A549 (cell line): ENCODE results near the gene SLC2A10. TPM values are rescaled to one million over a fixed set of nuclear protein-coding genes. Genes with fewer than 3 reads are reported as not detected.

ENCODE experiments used
- ATAC-seq, 2 experiments: fragments of 200-7000 bp in 1 of 2; fragments of >200 bp in 1 of 2; cut with Nextera tagmentation in 1 of 2; cut with Tn5 transposase in 1 of 2; 3 replicates each; pipeline versions ENCODE4 v1.8.0 to v1.9.1; 2018 to 2020; ENCODE audit warnings: mild to moderate bottlenecking in 1 of 2, moderate library complexity in 1 of 2
- CTCF ChIA-PET: fragments of 300-600 bp; sonication (Branson Sonifier 250); formaldehyde crosslinking; extraction: SDS; loops from one replicate; lab custom pipeline; 2021; ENCODE audit warnings: antibody characterized with exemption, inconsistent platforms; lab: Yijun Ruan, JAX
- POLR2A ChIA-PET: fragments of 350-600 bp; formaldehyde crosslinking; extraction: SDS; loops from one replicate; lab custom pipeline; 2021; ENCODE audit warnings: antibody characterized with exemption, inconsistent platforms; lab: Yijun Ruan, JAX
- DNase-seq, 2 experiments: peaks; one replicate each; pipeline versions ENCODE4 v3.0.0 to v3.0.0-alpha.2; 2011 to 2016; ENCODE audit warnings: low read depth in 1 of 2, low spot score in 1 of 2
- FAIRE-seq: peaks from 2 replicates; lab custom pipeline; 2011; peaks lifted over from hg19 to GRCh38; lab: Jason Lieb, UNC
- H3K27ac ChIP-seq, 2 experiments: fragments of >200 bp; sonication (Bioruptor Twin); formaldehyde crosslinking; 3 replicates each; pipeline ENCODE4 v1.5.1; 2016 to 2017
- H3K4me1 ChIP-seq: fragments of >200 bp; sonication (Bioruptor Twin); formaldehyde crosslinking; 3 replicates; pipeline ENCODE4 v1.6.1; 2016
- H3K4me2 ChIP-seq: fragments of >200 bp; sonication (Bioruptor Twin); formaldehyde crosslinking; 3 replicates; pipeline ENCODE4 v1.6.1; 2016
- H3K4me3 ChIP-seq: fragments of >200 bp; sonication (Bioruptor Twin); formaldehyde crosslinking; 3 replicates; pipeline ENCODE4 v1.5.1; 2016
- H3K9me3 ChIP-seq: fragments of >200 bp; sonication (Bioruptor Twin); formaldehyde crosslinking; 3 replicates; pipeline ENCODE4 v1.6.1; 2016
- BHLHE40 ChIP-seq: IDR thresholded peaks from 2 replicates; pipeline ENCODE4 v1.6.1; 2012; ENCODE audit warnings: low read depth, low read length, inconsistent platforms
- CBX2 ChIP-seq: fragments of 200-600 bp; sonication (generic); IDR thresholded peaks from 2 replicates; pipeline ENCODE4 v1.6.1; 2016; ENCODE audit warnings: low read depth, mild to moderate bottlenecking, borderline replicate concordance
- CBX8 ChIP-seq: fragments of 200-600 bp; sonication (generic); IDR thresholded peaks from 2 replicates; pipeline ENCODE4 v1.6.1; 2016
- CHD4 ChIP-seq: fragments of 200-600 bp; sonication (generic); IDR thresholded peaks from 2 replicates; pipeline ENCODE4 v1.6.1; 2016; ENCODE audit warnings: antibody characterized with exemption, mild to moderate bottlenecking, borderline replicate concordance
- CTCF ChIP-seq: fragments of >200 bp; sonication (Bioruptor Twin); formaldehyde crosslinking; IDR thresholded peaks from 3 replicates; pipeline ENCODE4 v1.5.1; 2016
- EHF ChIP-seq: fragments of 250-450 bp; sonication (Bioruptor Pico); IDR thresholded peaks from 2 replicates; pipeline ENCODE4 v1.5.0; 2020; ENCODE audit warnings: mild to moderate bottlenecking
- ESRRA ChIP-seq: fragments of 150-350 bp; IDR thresholded peaks from 2 replicates; pipeline ENCODE4 v1.6.1; 2014; ENCODE audit warnings: mild to moderate bottlenecking, low read length, borderline replicate concordance
- FOSB ChIP-seq: fragments of 250-450 bp; sonication (Bioruptor Pico); IDR thresholded peaks from 2 replicates; pipeline ENCODE4 v1.5.0; 2020; ENCODE audit warnings: mild to moderate bottlenecking, moderate library complexity
- FOSL2 ChIP-seq, 2 experiments: fragments of 450-650 bp in 1 of 2; fragments of >200 bp in 1 of 2; sonication (Bioruptor Twin) in 1 of 2; formaldehyde crosslinking; IDR thresholded peaks; 2 replicates each; pipeline versions ENCODE4 v1.5.0 to v1.6.1; 2016 to 2020; ENCODE audit warnings: mild to moderate bottlenecking in 1 of 2, moderate library complexity in 1 of 2
- FOXS1 ChIP-seq: fragments of 250-450 bp; sonication (Bioruptor Pico); IDR thresholded peaks from 2 replicates; pipeline ENCODE4 v1.5.0; 2020; ENCODE audit warnings: mild to moderate bottlenecking, moderate library complexity
- HDAC2 ChIP-seq: fragments of 200-600 bp; sonication (generic); IDR thresholded peaks from 2 replicates; pipeline ENCODE4 v1.6.1; 2016
- HOXB13 ChIP-seq: fragments of 250-450 bp; sonication (Bioruptor Pico); IDR thresholded peaks from 2 replicates; pipeline ENCODE4 v1.5.0; 2020; ENCODE audit warnings: low read depth, mild to moderate bottlenecking, moderate library complexity
- KDM5A ChIP-seq: fragments of 200-600 bp; sonication (generic); IDR thresholded peaks from 2 replicates; pipeline ENCODE4 v1.6.1; 2016; ENCODE audit warnings: antibody characterized with exemption, mild to moderate bottlenecking
- MAFK ChIP-seq: fragments of 450-650 bp; IDR thresholded peaks from 2 replicates; pipeline ENCODE4 v1.6.1; 2014; ENCODE audit not compliant: partially characterized antibody
- MYC ChIP-seq: IDR thresholded peaks from 2 replicates; pipeline ENCODE4 v1.6.1; 2012; ENCODE audit warnings: mild to moderate bottlenecking, inconsistent platforms, low read length, improper control_type of control experiment, borderline replicate concordance
- NFE2L2 ChIP-seq: fragments of 150-350 bp; conservative IDR thresholded peaks from 2 replicates; pipeline ENCODE4 v1.6.1; 2014; ENCODE audit warnings: low read length
- NPAS2 ChIP-seq: fragments of 250-450 bp; sonication (Bioruptor Pico); IDR thresholded peaks from 2 replicates; pipeline ENCODE4 v1.8.0; 2022; ENCODE audit warnings: mild to moderate bottlenecking, moderate library complexity, borderline replicate concordance
- POLR2A ChIP-seq: IDR thresholded peaks from 2 replicates; pipeline ENCODE4 v1.6.1; 2012; ENCODE audit warnings: mild to moderate bottlenecking, low read length
- RAD21 ChIP-seq, 2 experiments: fragments of >200 bp in 1 of 2; sonication (Bioruptor Twin) in 1 of 2; formaldehyde crosslinking in 1 of 2; IDR thresholded peaks in 1 of 2; conservative IDR thresholded peaks in 1 of 2; 2 replicates in 1 of 2; 3 replicates in 1 of 2; pipeline ENCODE4 v1.6.1; 2012 to 2018; ENCODE audit warnings: inconsistent platforms in 1 of 2
- RARB ChIP-seq: fragments of 250-450 bp; sonication (Bioruptor Pico); IDR thresholded peaks from 2 replicates; pipeline ENCODE4 v1.8.0; 2021; ENCODE audit warnings: mild to moderate bottlenecking, moderate library complexity
- RCOR1 ChIP-seq: fragments of 150-350 bp; IDR thresholded peaks from 2 replicates; pipeline ENCODE4 v1.6.1; 2014; ENCODE audit warnings: antibody characterized with exemption, low read length, low read depth
- REST ChIP-seq: fragments of 200-600 bp; sonication (generic); IDR thresholded peaks from 2 replicates; pipeline ENCODE4 v1.6.1; 2016; ENCODE audit warnings: antibody characterized with exemption, mild to moderate bottlenecking, moderate library complexity
- ZFP36 ChIP-seq: fragments of 450-650 bp; IDR thresholded peaks from 2 replicates; pipeline ENCODE4 v1.6.1; 2014; ENCODE audit warnings: borderline replicate concordance; ENCODE audit not compliant: partially characterized antibody
- WGBS: methylation state at CpG from one replicate; pipeline ENCODE4 v1.1.6; 2017; ENCODE audit errors: missing lambda C conversion rate; 5-methylcytosine and 5-hydroxymethylcytosine counted together
- polyA plus RNA-seq, 4 experiments: library from polyadenylated mRNA; depleted of rRNA in 3 of 4; stranded (reverse); fragments of >200 nt; fragmentation: RNase III in 1 of 4; extraction: RNeasy Plus Mini Kit Qiagen cat#74134 plus additional on column Dnase treatment in 1 of 4; gene quantifications; 2 replicates in 3 of 4; 3 replicates in 1 of 4; pipeline ENCODE4 v1.2.3, GENCODE V29; 2011 to 2017
- TF ChIP-seq, protein P1 (sequence below): IDR thresholded peaks from 2 replicates; pipeline ENCODE4 v1.6.1; 2012; ENCODE audit warnings: low read depth, borderline replicate concordance
- TF ChIP-seq, protein P2 (sequence below): fragments of 450-650 bp; IDR thresholded peaks from 2 replicates; pipeline ENCODE4 v1.6.1; 2014; ENCODE audit warnings: antibody characterized with exemption
- TF ChIP-seq, protein P3 (sequence below): IDR thresholded peaks from 2 replicates; pipeline ENCODE4 v1.6.1; 2012

The SLC2A10 gene
- polyA plus RNA-seq, 2 of the 4 experiments (the other 2 are of a cell fraction) = 0.01 TPM; not detected in 1

- no peaks in the 10 kb centered on the region for H3K4me1 ChIP-seq
- 34% methylated on average over 1 of the region's 1 CpG for WGBS
- no peak for FAIRE-seq
- H3K4me2 ChIP-seq = no peak overlapping the region
- DNase-seq = no peak
- ChIA-PET CTCF (no interaction called here), POLR2A (no interaction called here)
- no peak for ATAC-seq
- H3K4me3 ChIP-seq = no peak overlapping the region
- no peak overlapping the region for H3K27ac ChIP-seq
- H3K9me3 ChIP-seq = peaks cover 5% of the 10 kb centered on the region; the same call in 2 of the 3 replicates
- no peak for TF ChIP-seq EHF (CRISPR knock-in tag)
- no peak for TF ChIP-seq MAFK
- TF ChIP-seq ZFP36 = no peak
- TF ChIP-seq CBX8 = no peak
- TF ChIP-seq CBX2 = no peak
- no peak for TF ChIP-seq MYC
- TF ChIP-seq NPAS2 (CRISPR knock-in tag) = no peak
- TF ChIP-seq HDAC2 = no peak
- TF ChIP-seq, protein P1, sequence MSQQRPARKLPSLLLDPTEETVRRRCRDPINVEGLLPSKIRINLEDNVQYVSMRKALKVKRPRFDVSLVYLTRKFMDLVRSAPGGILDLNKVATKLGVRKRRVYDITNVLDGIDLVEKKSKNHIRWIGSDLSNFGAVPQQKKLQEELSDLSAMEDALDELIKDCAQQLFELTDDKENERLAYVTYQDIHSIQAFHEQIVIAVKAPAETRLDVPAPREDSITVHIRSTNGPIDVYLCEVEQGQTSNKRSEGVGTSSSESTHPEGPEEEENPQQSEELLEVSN = no peak
- TF ChIP-seq CHD4 = no peak
- TF ChIP-seq, protein P2, sequence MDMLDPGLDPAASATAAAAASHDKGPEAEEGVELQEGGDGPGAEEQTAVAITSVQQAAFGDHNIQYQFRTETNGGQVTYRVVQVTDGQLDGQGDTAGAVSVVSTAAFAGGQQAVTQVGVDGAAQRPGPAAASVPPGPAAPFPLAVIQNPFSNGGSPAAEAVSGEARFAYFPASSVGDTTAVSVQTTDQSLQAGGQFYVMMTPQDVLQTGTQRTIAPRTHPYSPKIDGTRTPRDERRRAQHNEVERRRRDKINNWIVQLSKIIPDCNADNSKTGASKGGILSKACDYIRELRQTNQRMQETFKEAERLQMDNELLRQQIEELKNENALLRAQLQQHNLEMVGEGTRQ = no peak
- no peak for TF ChIP-seq RARB (CRISPR knock-in tag)
- TF ChIP-seq RAD21 (conservative IDR thresholded peaks at IDR 0.05 in 1 of 2, IDR thresholded peaks at IDR 0.05 in 1 of 2) = no peak
- TF ChIP-seq REST = no peak
These were observed 12.0 kb downstream of the SLC2A10 start for GRCh38 chr20:46721476-46721875.

- Histone ChIP-seq H3K9me3 (peaks cover 5% of the 10 kb centered on the region; the same call in 2 of the 3 replicates), H3K4me2 (no peak overlapping the region), H3K4me3 (no peak overlapping the region), H3K27ac (no peak overlapping the region), H3K4me1 (no peaks in the 10 kb centered on the region)
- FAIRE-seq = no peak
- TF ChIP-seq HOXB13 (CRISPR knock-in tag) (no peak), POLR2A (no peak), ESRRA (no peak)
- ChIA-PET POLR2A (no interaction called here), CTCF (interaction anchor here (1.4 to 1.9 kb wide), 3 partner anchors 15 to 30 kb away, joined by 3 to 7 read pairs (median 4); no protein-coding TSS in a partner anchor)
- ATAC-seq = no peak
- WGBS = 23% methylated on average over 2 of the region's 2 CpGs
- DNase-seq = no peak
These were observed 13.0 kb downstream of the SLC2A10 start for GRCh38 chr20:46722450-46722849.

GRCh38 chr20:46723039-46723438, 13.6 kb downstream of the SLC2A10 start:
- Histone ChIP-seq H3K4me3 (no peak overlapping the region), H3K4me2 (no peak overlapping the region), H3K27ac (no peak overlapping the region), H3K9me3 (peaks cover 5% of the 10 kb centered on the region; the same call in 2 of the 3 replicates), H3K4me1 (no peaks in the 10 kb centered on the region)
- no peak for DNase-seq
- TF ChIP-seq KDM5A = no peak
- TF ChIP-seq FOXS1 (CRISPR knock-in tag) = no peak
- no peak for TF ChIP-seq ZFP36
- no peak for TF ChIP-seq FOSB (CRISPR knock-in tag)
- TF ChIP-seq NFE2L2 = no peak
- TF ChIP-seq, protein P3, sequence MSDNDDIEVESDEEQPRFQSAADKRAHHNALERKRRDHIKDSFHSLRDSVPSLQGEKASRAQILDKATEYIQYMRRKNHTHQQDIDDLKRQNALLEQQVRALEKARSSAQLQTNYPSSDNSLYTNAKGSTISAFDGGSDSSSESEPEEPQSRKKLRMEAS = no peak
- no peak for TF ChIP-seq RCOR1
- TF ChIP-seq BHLHE40 = no peak
- no peak for TF ChIP-seq CTCF
- TF ChIP-seq, protein P2 = no peak
- no peak for TF ChIP-seq FOSL2 (IDR thresholded peaks at IDR 0.05)
- no peak for TF ChIP-seq FOSL2 (CRISPR knock-in tag; IDR thresholded peaks at IDR 0.05)
- TF ChIP-seq CBX2 = no peak
- TF ChIP-seq HOXB13 (CRISPR knock-in tag) = no peak
- TF ChIP-seq, protein P1 = no peak
- ChIA-PET POLR2A (no interaction called here), CTCF (interaction anchor here (1.4 to 1.9 kb wide), 3 partner anchors 16 to 29 kb away, joined by 3 to 7 read pairs (median 4); no protein-coding TSS in a partner anchor)
- FAIRE-seq = no peak
- ATAC-seq = no peak
- whole genome bisulfite sequencing = 0% methylated on average over 1 of the region's 1 CpG
